ENCODE results near the gene PSMF1. TPM values are rescaled to one million over a fixed set of nuclear protein-coding genes. Genes with fewer than 3 reads are reported as not detected.

PSMF1 gene
- total RNA-seq, 1 donor from 2014 or later = 131 TPM

DNA sequence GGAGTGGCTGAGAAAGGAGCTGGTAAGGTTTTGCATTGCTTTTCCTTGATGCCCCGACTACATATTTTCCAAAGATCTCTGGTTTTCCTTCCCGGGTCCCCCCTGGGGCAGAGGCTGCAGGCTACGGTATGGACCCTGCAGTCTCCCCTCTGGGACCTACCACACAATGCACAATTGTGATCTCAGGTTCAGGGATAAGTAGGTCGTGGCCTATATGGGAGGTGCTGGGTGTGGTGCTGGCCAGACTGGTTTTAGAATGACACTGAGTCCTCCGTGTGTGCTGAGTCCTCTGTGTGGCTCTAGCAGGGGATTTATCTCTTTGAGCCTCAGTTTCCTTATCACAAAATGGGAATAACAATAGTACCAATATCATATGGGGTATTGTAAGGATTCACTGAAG, 85.2 kb downstream of the PSMF1 start:
- Histone ChIP-seq H3K27me3 (ENCODE audit: low read depth) (no peaks in the 10 kb centered on the region), H3K9me3 (no peaks in the 10 kb centered on the region), H3K4me1 (peaks cover 27% of the 10 kb centered on the region), H3K36me3 (no peaks in the 10 kb centered on the region), H3K4me3 (no peak overlapping the region), H3K27ac (peak overlapping the region; percentile 56)
- no peak for DNase-seq
- ATAC-seq = no peak
- TF ChIP-seq, protein P1, sequence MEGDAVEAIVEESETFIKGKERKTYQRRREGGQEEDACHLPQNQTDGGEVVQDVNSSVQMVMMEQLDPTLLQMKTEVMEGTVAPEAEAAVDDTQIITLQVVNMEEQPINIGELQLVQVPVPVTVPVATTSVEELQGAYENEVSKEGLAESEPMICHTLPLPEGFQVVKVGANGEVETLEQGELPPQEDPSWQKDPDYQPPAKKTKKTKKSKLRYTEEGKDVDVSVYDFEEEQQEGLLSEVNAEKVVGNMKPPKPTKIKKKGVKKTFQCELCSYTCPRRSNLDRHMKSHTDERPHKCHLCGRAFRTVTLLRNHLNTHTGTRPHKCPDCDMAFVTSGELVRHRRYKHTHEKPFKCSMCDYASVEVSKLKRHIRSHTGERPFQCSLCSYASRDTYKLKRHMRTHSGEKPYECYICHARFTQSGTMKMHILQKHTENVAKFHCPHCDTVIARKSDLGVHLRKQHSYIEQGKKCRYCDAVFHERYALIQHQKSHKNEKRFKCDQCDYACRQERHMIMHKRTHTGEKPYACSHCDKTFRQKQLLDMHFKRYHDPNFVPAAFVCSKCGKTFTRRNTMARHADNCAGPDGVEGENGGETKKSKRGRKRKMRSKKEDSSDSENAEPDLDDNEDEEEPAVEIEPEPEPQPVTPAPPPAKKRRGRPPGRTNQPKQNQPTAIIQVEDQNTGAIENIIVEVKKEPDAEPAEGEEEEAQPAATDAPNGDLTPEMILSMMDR (IDR thresholded peaks at IDR 0.05) = no peak
- intact Hi-C loops (cut with DNase I) = no loop called here

- H3K27ac ChIP-seq = peak overlapping the region; percentile 56
- H3K4me3 ChIP-seq = no peak overlapping the region
- H3K9me3 ChIP-seq = no peaks in the 10 kb centered on the region
- no peak for DNase-seq
- no peaks in the 10 kb centered on the region for H3K27me3 ChIP-seq (ENCODE audit: low read depth)
- peaks cover 27% of the 10 kb centered on the region for H3K4me1 ChIP-seq
- H3K36me3 ChIP-seq = no peaks in the 10 kb centered on the region
- intact Hi-C loops (cut with DNase I) = no loop called here
- ATAC-seq = peak; percentile 74 to 85
- TF ChIP-seq, protein P1 (IDR thresholded peaks at IDR 0.05) = no peak
These were observed 85.7 kb downstream of the PSMF1 start for GRCh38 chr20:1204113-1204512.

- no peak overlapping the region for H3K4me3 ChIP-seq
- peak; percentile 45 to 46 for ATAC-seq
- no peaks in the 10 kb centered on the region for H3K27me3 ChIP-seq (ENCODE audit: low read depth)
- no peaks in the 10 kb centered on the region for H3K9me3 ChIP-seq
- no peaks in the 10 kb centered on the region for H3K36me3 ChIP-seq
- TF ChIP-seq, protein P1 (IDR thresholded peaks at IDR 0.05) = no peak
- H3K4me1 ChIP-seq = peaks cover 22% of the 10 kb centered on the region
- intact Hi-C loops (cut with DNase I) = no loop called here
- H3K27ac ChIP-seq = peak overlapping the region; percentile 56
- no peak for DNase-seq
These were observed 86.2 kb downstream of the PSMF1 start for GRCh38 chr20:1204576-1204975.

GRCh38 chr20:1205802-1206201, 87.4 kb downstream of the PSMF1 start:
- DNase-seq (no peak), ATAC-seq (no peak)
- H3K27me3 ChIP-seq (ENCODE audit: low read depth) = no peaks in the 10 kb centered on the region
- H3K4me1 ChIP-seq = peaks cover 21% of the 10 kb centered on the region
- intact Hi-C loops (cut with DNase I) = no loop called here
- no peaks in the 10 kb centered on the region for H3K36me3 ChIP-seq
- TF ChIP-seq, protein P1 (IDR thresholded peaks at IDR 0.05) = no peak
- H3K27ac ChIP-seq = no peak overlapping the region
- H3K4me3 ChIP-seq = no peak overlapping the region
- H3K9me3 ChIP-seq = no peaks in the 10 kb centered on the region

DNA sequence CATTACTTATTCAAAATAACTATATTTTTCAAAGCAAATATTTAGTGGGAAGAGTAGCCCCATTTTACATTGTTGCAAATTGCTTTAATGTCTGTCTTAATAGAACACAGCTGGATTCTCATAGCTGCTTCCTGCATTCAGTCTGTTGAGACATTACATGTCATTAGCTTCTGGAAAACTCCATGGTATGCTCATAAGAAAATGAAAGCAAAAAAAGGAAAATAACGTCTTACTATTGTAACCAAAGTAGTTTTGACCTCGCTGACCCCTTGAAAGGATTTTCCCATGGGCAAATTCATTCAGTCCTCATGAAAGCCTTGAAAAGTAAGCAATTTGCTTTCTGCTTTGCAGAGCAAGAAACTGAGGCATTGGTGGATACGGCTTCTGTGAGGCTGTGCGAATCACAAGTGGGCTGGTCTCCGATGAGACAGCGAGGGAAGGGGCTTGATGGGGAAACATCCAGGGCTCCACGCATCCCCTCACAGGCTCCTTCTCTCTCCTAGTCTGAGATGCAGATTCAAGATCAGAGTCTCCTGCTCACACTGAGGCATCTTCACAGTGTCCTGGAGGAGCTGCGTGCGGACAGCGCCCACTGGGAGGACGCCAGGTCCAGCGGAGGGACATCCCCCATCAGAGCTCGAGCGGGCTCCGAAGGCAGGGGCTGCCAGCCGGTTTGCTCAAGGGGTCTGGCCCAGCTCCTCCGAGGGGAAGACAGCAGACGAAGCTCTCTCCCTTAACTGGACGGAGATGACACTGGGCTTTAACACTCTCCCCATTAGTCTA, 88.2 kb downstream of the PSMF1 start:
- Histone ChIP-seq H3K27me3 (ENCODE audit: low read depth) (no peaks in the 10 kb centered on the region), H3K9me3 (no peaks in the 10 kb centered on the region), H3K4me1 (peaks cover 21% of the 10 kb centered on the region), H3K27ac (peak overlapping the region; percentile 12), H3K4me3 (peak overlapping the region; percentile 17), H3K36me3 (no peaks in the 10 kb centered on the region)
- peak in 1 of 2 donors; percentile 51 for ATAC-seq
- intact Hi-C loops (cut with DNase I) = no loop called here
- TF ChIP-seq, protein P1 (IDR thresholded peaks at IDR 0.05) = no peak
- no peak for DNase-seq
